NCI-H2029 treated with DMSO at 0.1 percent for 48 hours (cell line): Measurements from ENCODE around the gene FAM240A.

Experiments used
- DNase-seq: peaks from one replicate; lab custom pipeline; 2025; lab: John Stamatoyannopoulos, UW

FAM240A gene

GRCh38 chr3:46662771-46663551 is 50.6 kb downstream of the FAM240A start:
- no peak for DNase-seq

GRCh38 chr3:46663591-46664135 is 51.3 kb downstream of the FAM240A start:
- peak; percentile 96 for DNase-seq

- no peak for DNase-seq
These were observed 52.1 kb downstream of the FAM240A start for GRCh38 chr3:46664188-46664970.

GRCh38 chr3:46664971-46665762 is 52.8 kb downstream of the FAM240A start:
- no peak for DNase-seq

- DNase-seq, result peak; percentile 89
These were observed 53.6 kb downstream of the FAM240A start for GRCh38 chr3:46665763-46666452.

- DNase-seq, result peak; percentile 88
These were observed 54.1 kb downstream of the FAM240A start for GRCh38 chr3:46666453-46666845.

GRCh38 chr3:46667061-46667621 is 54.8 kb downstream of the FAM240A start:
- no peak for DNase-seq

GRCh38 chr3:46667657-46668056 is 55.3 kb downstream of the FAM240A start:
- no peak for DNase-seq

GRCh38 chr3:46668116-46668515 is 55.8 kb downstream of the FAM240A start:
- DNase-seq, result no peak

GRCh38 chr3:46668591-46668990 is 56.3 kb downstream of the FAM240A start:
- no peak for DNase-seq

- DNase-seq, result no peak
These were observed 57.1 kb downstream of the FAM240A start for GRCh38 chr3:46669191-46669999.

GRCh38 chr3:46670000-46670890 is 57.9 kb downstream of the FAM240A start:
- no peak for DNase-seq

GRCh38 chr3:46670891-46671427 is 58.6 kb downstream of the FAM240A start:
- no peak for DNase-seq

GRCh38 chr3:46671541-46672348 is 59.4 kb downstream of the FAM240A start:
- DNase-seq, result no peak

- DNase-seq, result no peak
These were observed 60.0 kb downstream of the FAM240A start for GRCh38 chr3:46672349-46672695.

- DNase-seq, result no peak
These were observed 61.1 kb downstream of the FAM240A start for GRCh38 chr3:46673151-46674030.
